HEK293 (cell line): ENCODE data around the gene MTFP1.

Experiments
- CTCF ChIA-PET: fragments of 350-600 bp; formaldehyde crosslinking; extraction: SDS; loops from one replicate; lab custom pipeline; 2021; ENCODE audit warnings: antibody characterized with exemption; lab: Yijun Ruan, JAX
- POLR2A ChIA-PET: fragments of 300-600 bp; formaldehyde crosslinking; extraction: SDS; loops from one replicate; lab custom pipeline; 2020; ENCODE audit warnings: antibody characterized with exemption, inconsistent platforms; lab: Yijun Ruan, JAX
- H3K27ac ChIP-seq: fragments of 200-500 bp; sonication (Bioruptor generic); 2 replicates; pipeline ENCODE4 v1.5.1; 2014; ENCODE audit warnings: low read depth, low read length, control low read depth, inconsistent platforms; ENCODE audit errors: extremely low read depth
- H3K36me3 ChIP-seq, 2 experiments: fragments of 200-500 bp in 1 of 2; sonication (Bioruptor generic) in 1 of 2; 1 replicate in 1 of 2; 2 replicates in 1 of 2; pipeline ENCODE4 v1.5.1; 2014 to 2017; ENCODE audit warnings: inconsistent platforms in 2 of 2, low read length in 2 of 2; ENCODE audit not compliant: control insufficient read depth in 2 of 2, insufficient read depth in 1 of 2
- H3K4me1 ChIP-seq: fragments of 200-500 bp; sonication (Bioruptor generic); 2 replicates; pipeline ENCODE4 v1.5.1; 2014; ENCODE audit warnings: mild to moderate bottlenecking, low read length, inconsistent platforms; ENCODE audit not compliant: control insufficient read depth, insufficient read depth
- H3K4me3 ChIP-seq: 2 replicates; pipeline ENCODE4 v1.5.1; 2011; ENCODE audit warnings: low read depth, mild to moderate bottlenecking, control low read depth, low read length, moderate library complexity
- H3K9me3 ChIP-seq: fragments of 200-500 bp; sonication (Bioruptor generic); 2 replicates; pipeline ENCODE4 v1.5.1; 2014; ENCODE audit warnings: low read depth, low read length, inconsistent platforms; ENCODE audit not compliant: control insufficient read depth, insufficient read depth
- FEZF1 ChIP-seq: fragments of 450-650 bp; formaldehyde crosslinking; IDR thresholded peaks from 2 replicates; pipeline ENCODE4 v1.5.1; 2016; ENCODE audit warnings: missing biosample characterization, missing genetic modification characterization
- GLIS1 ChIP-seq: fragments of 450-650 bp; formaldehyde crosslinking; IDR thresholded peaks from 2 replicates; pipeline ENCODE4 v1.5.1; 2016; ENCODE audit warnings: missing biosample characterization, missing genetic modification characterization
- OSR2 ChIP-seq: fragments of 450-650 bp; formaldehyde crosslinking; IDR thresholded peaks from 2 replicates; pipeline ENCODE4 v1.5.1; 2016; ENCODE audit warnings: missing biosample characterization, missing genetic modification characterization
- OVOL3 ChIP-seq: fragments of 450-650 bp; formaldehyde crosslinking; IDR thresholded peaks from 2 replicates; pipeline ENCODE4 v1.5.1; 2016; ENCODE audit warnings: missing biosample characterization, missing genetic modification characterization
- SETDB1 ChIP-seq: IDR thresholded peaks from one replicate; pipeline ENCODE4 v1.6.1; 2017; ENCODE audit warnings: mild to moderate bottlenecking, low read length, moderate library complexity, mixed read lengths; ENCODE audit not compliant: insufficient read length
- SP7 ChIP-seq: fragments of 450-650 bp; formaldehyde crosslinking; IDR thresholded peaks from 2 replicates; pipeline ENCODE4 v1.5.1; 2016; ENCODE audit warnings: missing biosample characterization, missing genetic modification characterization
- TRIM28 ChIP-seq: IDR thresholded peaks from 2 replicates; pipeline ENCODE4 v1.6.1; 2011; ENCODE audit warnings: low read length, control low read depth, borderline replicate concordance
- YY2 ChIP-seq: fragments of 450-650 bp; formaldehyde crosslinking; IDR thresholded peaks from 2 replicates; pipeline ENCODE4 v1.5.1; 2016; ENCODE audit warnings: missing biosample characterization, missing genetic modification characterization
- ZBTB21 ChIP-seq: fragments of 450-650 bp; formaldehyde crosslinking; IDR thresholded peaks from 2 replicates; pipeline ENCODE4 v1.5.1; 2017; ENCODE audit warnings: missing biosample characterization, missing genetic modification characterization
- ZNF146 ChIP-seq: fragments of 450-650 bp; formaldehyde crosslinking; IDR thresholded peaks from 2 replicates; pipeline ENCODE4 v1.5.1; 2016; ENCODE audit warnings: missing biosample characterization, missing genetic modification characterization
- ZNF2 ChIP-seq: fragments of 450-650 bp; formaldehyde crosslinking; IDR thresholded peaks from 2 replicates; pipeline ENCODE4 v1.5.1; 2016; ENCODE audit warnings: missing biosample characterization, missing genetic modification characterization
- ZNF223 ChIP-seq: fragments of 450-650 bp; formaldehyde crosslinking; IDR thresholded peaks from 2 replicates; pipeline ENCODE4 v1.5.1; 2016; ENCODE audit warnings: missing biosample characterization, missing genetic modification characterization
- ZNF274 ChIP-seq, 2 experiments: fragments of 200-500 bp in 1 of 2; fragments of 450-650 bp in 1 of 2; sonication (Bioruptor generic) in 1 of 2; formaldehyde crosslinking in 1 of 2; IDR thresholded peaks; 2 replicates each; pipeline versions ENCODE4 v1.5.1 to v1.6.1; 2014 to 2016; ENCODE audit warnings: borderline replicate concordance in 1 of 2, inconsistent platforms in 1 of 2, low read length in 1 of 2, missing biosample characterization in 1 of 2, missing genetic modification characterization in 1 of 2
- ZNF416 ChIP-seq: fragments of 450-650 bp; formaldehyde crosslinking; IDR thresholded peaks from 2 replicates; pipeline ENCODE4 v1.5.1; 2016; ENCODE audit warnings: missing biosample characterization, missing genetic modification characterization
- ZNF423 ChIP-seq: fragments of 450-650 bp; formaldehyde crosslinking; IDR thresholded peaks from 2 replicates; pipeline ENCODE4 v1.5.1; 2016; ENCODE audit warnings: missing biosample characterization, missing genetic modification characterization
- ZNF561 ChIP-seq: fragments of 450-650 bp; IDR thresholded peaks from 2 replicates; pipeline ENCODE4 v1.5.1; 2018; ENCODE audit warnings: missing biosample characterization, missing genetic modification characterization, borderline replicate concordance
- ZNF626 ChIP-seq: fragments of 450-650 bp; sonication (Bioruptor Pico); formaldehyde crosslinking; IDR thresholded peaks from 2 replicates; pipeline ENCODE4 v1.5.1; 2018; ENCODE audit warnings: missing biosample characterization, missing genetic modification characterization, inconsistent platforms
- ZNF629 ChIP-seq: fragments of 450-650 bp; formaldehyde crosslinking; IDR thresholded peaks from 2 replicates; pipeline ENCODE4 v1.5.1; 2017; ENCODE audit warnings: missing biosample characterization, missing genetic modification characterization
- ZNF670 ChIP-seq: fragments of 450-650 bp; formaldehyde crosslinking; IDR thresholded peaks from 2 replicates; pipeline ENCODE4 v1.5.1; 2016; ENCODE audit warnings: missing biosample characterization, missing genetic modification characterization, low read depth
- TF ChIP-seq, protein P1 (sequence below): fragments of 450-650 bp; formaldehyde crosslinking; IDR thresholded peaks from 2 replicates; pipeline ENCODE4 v1.5.1; 2016; ENCODE audit warnings: missing biosample characterization, missing genetic modification characterization
- TF ChIP-seq, protein P2 (sequence below): fragments of 450-650 bp; formaldehyde crosslinking; IDR thresholded peaks from 2 replicates; pipeline ENCODE4 v1.5.1; 2017; ENCODE audit warnings: missing biosample characterization, missing genetic modification characterization
- TF ChIP-seq, protein P3 (sequence below): fragments of 450-650 bp; formaldehyde crosslinking; IDR thresholded peaks from 2 replicates; pipeline ENCODE4 v1.5.1; 2016; ENCODE audit warnings: missing biosample characterization, missing genetic modification characterization
- TF ChIP-seq, protein P4 (sequence below): fragments of 450-650 bp; formaldehyde crosslinking; IDR thresholded peaks from 2 replicates; pipeline ENCODE4 v1.5.1; 2016; ENCODE audit warnings: missing biosample characterization, missing genetic modification characterization
- TF ChIP-seq, protein P5 (sequence below): fragments of 450-650 bp; formaldehyde crosslinking; IDR thresholded peaks from 2 replicates; pipeline ENCODE4 v1.5.1; 2016; ENCODE audit warnings: missing biosample characterization, missing genetic modification characterization

MTFP1 gene

DNA sequence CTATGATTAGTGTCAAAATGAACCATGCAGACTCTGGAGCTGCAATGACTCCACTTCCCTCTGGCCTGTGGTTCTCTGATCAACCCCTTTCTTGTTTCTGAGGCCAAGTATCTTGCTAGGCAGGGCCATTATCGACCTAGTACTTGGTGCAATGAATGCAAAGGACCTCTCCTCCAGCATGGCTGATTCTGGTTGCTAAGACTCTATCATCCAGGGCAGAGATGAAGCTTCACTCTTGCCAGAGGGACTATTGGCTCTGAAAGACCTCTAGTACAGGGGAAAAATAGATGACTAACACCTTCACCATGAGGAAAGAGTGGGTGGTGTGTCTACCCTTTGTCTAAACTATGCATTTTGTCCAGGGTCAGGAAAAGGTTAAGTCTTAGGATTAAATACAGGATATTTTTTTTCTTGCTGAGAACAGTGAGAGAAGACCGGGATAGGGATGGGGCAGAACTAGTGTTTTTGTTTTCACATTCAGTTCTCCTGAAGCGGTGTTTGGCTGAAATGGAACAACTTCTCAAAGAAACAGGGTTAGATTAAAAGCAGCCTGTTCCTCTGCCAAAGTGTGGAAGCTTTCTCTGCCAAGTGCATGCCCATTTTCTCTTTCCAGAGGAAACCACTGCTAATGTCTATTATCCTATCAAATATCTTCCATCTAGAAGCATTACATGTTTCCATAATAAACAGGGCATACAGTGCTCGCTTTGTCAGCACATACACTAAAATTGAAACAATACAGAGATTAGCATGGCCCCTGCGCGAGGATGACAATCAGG, 5.0 kb upstream of the MTFP1 start (continued):
- TF ChIP-seq FEZF1 (tag by site-specific recombination) (peak; percentile 24; the same call in 1 of the 2 replicates), GLIS1 (no peak)
- TF ChIP-seq, all 188 proteins: peak for 2

GRCh38 chr22:30421695-30422480, 3.7 kb upstream of the MTFP1 start:
- Histone ChIP-seq H3K27ac (peak overlapping the region; percentile 98), H3K36me3 (peaks cover 0 to 40% of the 10 kb centered on the region in 2 experiments; a peak in 1 of 3 replicates), H3K4me1 (peaks cover 28% of the 10 kb centered on the region), H3K9me3 (no peaks in the 10 kb centered on the region), H3K4me3 (no peak overlapping the region)
- POLR2A ChIA-PET: interaction anchor here (0.7 to 6.0 kb wide), 6 partner anchors 10 to 31 kb away, joined by 3 to 86 read pairs (median 19); partner anchors contain the start of gene SEC14L2
- CTCF ChIA-PET: interaction anchor here (0.7 to 7.6 kb wide), 11 partner anchors 9 to 341 kb away, joined by 3 to 71 read pairs (median 3); partner anchors contain the start of genes RNF215 and SEC14L2
- TF ChIP-seq ZNF416 (tag by site-specific recombination) (no peak), ZNF626 (tag by site-specific recombination) (no peak), ZNF274 (IDR thresholded peaks at IDR 0.05; ENCODE audit: low read length) (no peak), ZNF274 (tag by site-specific recombination; IDR thresholded peaks at IDR 0.05; ENCODE audit: borderline replicate concordance) (no peak), ZNF423 (tag by site-specific recombination) (no peak), TRIM28 (peak; percentile 25; the same call in 1 of the 2 replicates), ZNF629 (tag by site-specific recombination) (no peak), SP7 (tag by site-specific recombination) (peak; percentile 65; the same call in 1 of the 2 replicates), OVOL3 (tag by site-specific recombination) (no peak), ZNF2 (tag by site-specific recombination) (no peak), YY2 (tag by site-specific recombination) (no peak), ZBTB21 (tag by site-specific recombination) (no peak), ZNF146 (tag by site-specific recombination) (no peak), OSR2 (tag by site-specific recombination) (peak; percentile 81), ZNF223 (tag by site-specific recombination) (no peak), SETDB1 (no peak), ZNF561 (tag by site-specific recombination) (no peak), ZNF670 (no peak)
- TF ChIP-seq, protein P1, sequence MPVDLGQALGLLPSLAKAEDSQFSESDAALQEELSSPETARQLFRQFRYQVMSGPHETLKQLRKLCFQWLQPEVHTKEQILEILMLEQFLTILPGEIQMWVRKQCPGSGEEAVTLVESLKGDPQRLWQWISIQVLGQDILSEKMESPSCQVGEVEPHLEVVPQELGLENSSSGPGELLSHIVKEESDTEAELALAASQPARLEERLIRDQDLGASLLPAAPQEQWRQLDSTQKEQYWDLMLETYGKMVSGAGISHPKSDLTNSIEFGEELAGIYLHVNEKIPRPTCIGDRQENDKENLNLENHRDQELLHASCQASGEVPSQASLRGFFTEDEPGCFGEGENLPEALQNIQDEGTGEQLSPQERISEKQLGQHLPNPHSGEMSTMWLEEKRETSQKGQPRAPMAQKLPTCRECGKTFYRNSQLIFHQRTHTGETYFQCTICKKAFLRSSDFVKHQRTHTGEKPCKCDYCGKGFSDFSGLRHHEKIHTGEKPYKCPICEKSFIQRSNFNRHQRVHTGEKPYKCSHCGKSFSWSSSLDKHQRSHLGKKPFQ (tag by site-specific recombination): peak; percentile 61
- TF ChIP-seq, protein P2, sequence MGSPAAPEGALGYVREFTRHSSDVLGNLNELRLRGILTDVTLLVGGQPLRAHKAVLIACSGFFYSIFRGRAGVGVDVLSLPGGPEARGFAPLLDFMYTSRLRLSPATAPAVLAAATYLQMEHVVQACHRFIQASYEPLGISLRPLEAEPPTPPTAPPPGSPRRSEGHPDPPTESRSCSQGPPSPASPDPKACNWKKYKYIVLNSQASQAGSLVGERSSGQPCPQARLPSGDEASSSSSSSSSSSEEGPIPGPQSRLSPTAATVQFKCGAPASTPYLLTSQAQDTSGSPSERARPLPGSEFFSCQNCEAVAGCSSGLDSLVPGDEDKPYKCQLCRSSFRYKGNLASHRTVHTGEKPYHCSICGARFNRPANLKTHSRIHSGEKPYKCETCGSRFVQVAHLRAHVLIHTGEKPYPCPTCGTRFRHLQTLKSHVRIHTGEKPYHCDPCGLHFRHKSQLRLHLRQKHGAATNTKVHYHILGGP (tag by site-specific recombination): no peak
- TF ChIP-seq, protein P3, sequence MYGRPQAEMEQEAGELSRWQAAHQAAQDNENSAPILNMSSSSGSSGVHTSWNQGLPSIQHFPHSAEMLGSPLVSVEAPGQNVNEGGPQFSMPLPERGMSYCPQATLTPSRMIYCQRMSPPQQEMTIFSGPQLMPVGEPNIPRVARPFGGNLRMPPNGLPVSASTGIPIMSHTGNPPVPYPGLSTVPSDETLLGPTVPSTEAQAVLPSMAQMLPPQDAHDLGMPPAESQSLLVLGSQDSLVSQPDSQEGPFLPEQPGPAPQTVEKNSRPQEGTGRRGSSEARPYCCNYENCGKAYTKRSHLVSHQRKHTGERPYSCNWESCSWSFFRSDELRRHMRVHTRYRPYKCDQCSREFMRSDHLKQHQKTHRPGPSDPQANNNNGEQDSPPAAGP: no peak
- TF ChIP-seq, protein P4, sequence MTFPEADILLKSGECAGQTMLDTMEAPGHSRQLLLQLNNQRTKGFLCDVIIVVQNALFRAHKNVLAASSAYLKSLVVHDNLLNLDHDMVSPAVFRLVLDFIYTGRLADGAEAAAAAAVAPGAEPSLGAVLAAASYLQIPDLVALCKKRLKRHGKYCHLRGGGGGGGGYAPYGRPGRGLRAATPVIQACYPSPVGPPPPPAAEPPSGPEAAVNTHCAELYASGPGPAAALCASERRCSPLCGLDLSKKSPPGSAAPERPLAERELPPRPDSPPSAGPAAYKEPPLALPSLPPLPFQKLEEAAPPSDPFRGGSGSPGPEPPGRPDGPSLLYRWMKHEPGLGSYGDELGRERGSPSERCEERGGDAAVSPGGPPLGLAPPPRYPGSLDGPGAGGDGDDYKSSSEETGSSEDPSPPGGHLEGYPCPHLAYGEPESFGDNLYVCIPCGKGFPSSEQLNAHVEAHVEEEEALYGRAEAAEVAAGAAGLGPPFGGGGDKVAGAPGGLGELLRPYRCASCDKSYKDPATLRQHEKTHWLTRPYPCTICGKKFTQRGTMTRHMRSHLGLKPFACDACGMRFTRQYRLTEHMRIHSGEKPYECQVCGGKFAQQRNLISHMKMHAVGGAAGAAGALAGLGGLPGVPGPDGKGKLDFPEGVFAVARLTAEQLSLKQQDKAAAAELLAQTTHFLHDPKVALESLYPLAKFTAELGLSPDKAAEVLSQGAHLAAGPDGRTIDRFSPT (tag by site-specific recombination): no peak
- TF ChIP-seq, protein P5, sequence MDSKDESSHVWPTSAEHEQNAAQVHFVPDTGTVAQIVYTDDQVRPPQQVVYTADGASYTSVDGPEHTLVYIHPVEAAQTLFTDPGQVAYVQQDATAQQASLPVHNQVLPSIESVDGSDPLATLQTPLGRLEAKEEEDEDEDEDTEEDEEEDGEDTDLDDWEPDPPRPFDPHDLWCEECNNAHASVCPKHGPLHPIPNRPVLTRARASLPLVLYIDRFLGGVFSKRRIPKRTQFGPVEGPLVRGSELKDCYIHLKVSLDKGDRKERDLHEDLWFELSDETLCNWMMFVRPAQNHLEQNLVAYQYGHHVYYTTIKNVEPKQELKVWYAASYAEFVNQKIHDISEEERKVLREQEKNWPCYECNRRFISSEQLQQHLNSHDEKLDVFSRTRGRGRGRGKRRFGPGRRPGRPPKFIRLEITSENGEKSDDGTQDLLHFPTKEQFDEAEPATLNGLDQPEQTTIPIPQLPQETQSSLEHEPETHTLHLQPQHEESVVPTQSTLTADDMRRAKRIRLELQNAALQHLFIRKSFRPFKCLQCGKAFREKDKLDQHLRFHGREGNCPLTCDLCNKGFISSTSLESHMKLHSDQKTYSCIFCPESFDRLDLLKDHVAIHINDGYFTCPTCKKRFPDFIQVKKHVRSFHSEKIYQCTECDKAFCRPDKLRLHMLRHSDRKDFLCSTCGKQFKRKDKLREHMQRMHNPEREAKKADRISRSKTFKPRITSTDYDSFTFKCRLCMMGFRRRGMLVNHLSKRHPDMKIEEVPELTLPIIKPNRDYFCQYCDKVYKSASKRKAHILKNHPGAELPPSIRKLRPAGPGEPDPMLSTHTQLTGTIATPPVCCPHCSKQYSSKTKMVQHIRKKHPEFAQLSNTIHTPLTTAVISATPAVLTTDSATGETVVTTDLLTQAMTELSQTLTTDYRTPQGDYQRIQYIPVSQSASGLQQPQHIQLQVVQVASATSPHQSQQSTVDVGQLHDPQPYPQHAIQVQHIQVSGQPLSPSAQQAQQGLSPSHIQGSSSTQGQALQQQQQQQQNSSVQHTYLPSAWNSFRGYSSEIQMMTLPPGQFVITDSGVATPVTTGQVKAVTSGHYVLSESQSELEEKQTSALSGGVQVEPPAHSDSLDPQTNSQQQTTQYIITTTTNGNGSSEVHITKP (tag by site-specific recombination): 0 out of 2 replicates have a peak, but pooled peaks have one; percentile 19
